ENCODE measurements around the gene SMAP2.
A peak's percentile ranks its signal among the peaks of the same experiment; 100 is the strongest.

GRCh38 chr1:40391688-40392145, 18.2 kb downstream of the SMAP2 start:
- TF ChIP-seq EP300 (IDR thresholded peaks at IDR 0.05; ENCODE audit: borderline replicate concordance): no peak
- no peak for TF ChIP-seq ZBTB7A (IDR thresholded peaks at IDR 0.05; ENCODE audit: low read depth)
- no peak for TF ChIP-seq RAD21 (IDR thresholded peaks at IDR 0.05; ENCODE audit: low read depth)
- no peak for TF ChIP-seq TAF1 (IDR thresholded peaks at IDR 0.05; ENCODE audit: low read depth)
- no peak for TF ChIP-seq EGR1 (IDR thresholded peaks at IDR 0.05)
- TF ChIP-seq CEBPB (IDR thresholded peaks at IDR 0.05): 0 out of 2 replicates have a peak, but pooled peaks have one; percentile 24
- TF ChIP-seq REST (IDR thresholded peaks at IDR 0.05; ENCODE audit: low read depth): no peak
- TF ChIP-seq YY1 (IDR thresholded peaks at IDR 0.05; ENCODE audit: low read depth): no peak
- TF ChIP-seq FOXM1 (IDR thresholded peaks at IDR 0.05; ENCODE audit: borderline replicate concordance, low read depth): no peak

Measured in Ishikawa (cell line).